ENCODE measurements around the gene URB1.

GRCh38 chr21:32370998-32371766 lies 21.6 kb downstream of the URB1 start:
- TF ChIP-seq CTCF (IDR thresholded peaks at IDR 0.05) (no peak), ZFX (IDR thresholded peaks at IDR 0.05; ENCODE audit: borderline replicate concordance) (no peak)

Measured in 22Rv1 (cell line).